ENCODE data around the gene LILRB2. TPM values are rescaled to one million over a fixed set of nuclear protein-coding genes. Genes with fewer than 3 reads are reported as not detected.

The LILRB2 gene
- total RNA-seq, 2 experiments from 2014 or later: not detected

GRCh38 chr19:54316746-54317107 is 35.8 kb upstream of the LILRB2 start:
- H3K9me3 Mint-ChIP-seq (ENCODE audit: low read depth): no peaks in the 10 kb centered on the region
- no peak for DNase-seq
- peaks cover 43% of the 10 kb centered on the region for H3K27me3 Mint-ChIP-seq
- ATAC-seq: no peak
- CTCF ChIA-PET: interaction anchor here (1.8 to 2.1 kb wide), 3 partner anchors 10 to 74 kb away, joined by 6 to 7 read pairs (median 7); no protein-coding TSS in a partner anchor
- no peaks in the 10 kb centered on the region for H3K36me3 Mint-ChIP-seq
- H3K4me3 Mint-ChIP-seq: no peak overlapping the region
- H3K4me1 Mint-ChIP-seq: peaks cover 5% of the 10 kb centered on the region
- no peak overlapping the region for H3K27ac Mint-ChIP-seq

- CTCF ChIA-PET: interaction anchor here (1.9 to 2.1 kb wide), 2 partner anchors 10 to 74 kb away, joined by 7 read pairs; no protein-coding TSS in a partner anchor
Measured at GRCh38 chr19:54315956-54316355, 35.0 kb upstream of the LILRB2 start.

GRCh38 chr19:54312436-54313377 is 31.8 kb upstream of the LILRB2 start, which contains the start of gene LILRA5:
Gene LILRA5 (minus strand): TSS chr19:54313166. CDS start chr19:54313019, 147 bp downstream.
- H3K27ac Mint-ChIP-seq: no peak within 1 kb of the TSS
- CTCF ChIA-PET: interaction anchor here (0.6 kb wide), 1 partner anchor 90 kb away, joined by 3 read pairs; no protein-coding TSS in a partner anchor

More at GRCh38 chr19:54315956-54316355, 35.0 kb upstream of the LILRB2 start:
- Mint-ChIP-seq H3K9me3 (ENCODE audit: low read depth) (no peaks in the 10 kb centered on the region), H3K27ac (no peak overlapping the region), H3K4me1 (peaks cover 5% of the 10 kb centered on the region), H3K4me3 (no peak overlapping the region), H3K36me3 (no peaks in the 10 kb centered on the region), H3K27me3 (peaks cover 41% of the 10 kb centered on the region)
- no peak for ATAC-seq
- no peak for DNase-seq

GRCh38 chr19:54312011-54312410 is 31.1 kb upstream of the LILRB2 start:
- CTCF ChIA-PET: no interaction called here
- Mint-ChIP-seq H3K36me3 (no peaks in the 10 kb centered on the region), H3K27me3 (peaks cover 27% of the 10 kb centered on the region)

More at GRCh38 chr19:54312436-54313377, 31.8 kb upstream of the LILRB2 start, which contains the start of gene LILRA5:
- no peak within 1 kb of the TSS for H3K4me3 Mint-ChIP-seq
- peaks cover 27% of the 10 kb centered on the region for H3K27me3 Mint-ChIP-seq
- peaks cover 5% of the 10 kb centered on the region for H3K4me1 Mint-ChIP-seq
- no peak for DNase-seq
- no peaks in the 10 kb centered on the region for H3K36me3 Mint-ChIP-seq
- ATAC-seq: no peak
- H3K9me3 Mint-ChIP-seq (ENCODE audit: low read depth): no peaks in the 10 kb centered on the region

GRCh38 chr19:54311486-54311885 is 30.6 kb upstream of the LILRB2 start:
- no peak overlapping the region for H3K4me3 Mint-ChIP-seq
- CTCF ChIA-PET: interaction anchor here (1.4 kb wide), 1 partner anchor 80 kb away, joined by 3 read pairs; no protein-coding TSS in a partner anchor
- H3K9me3 Mint-ChIP-seq (ENCODE audit: low read depth): no peaks in the 10 kb centered on the region
- peaks cover 27% of the 10 kb centered on the region for H3K27me3 Mint-ChIP-seq
- ATAC-seq: no peak
- DNase-seq: no peak
- no peaks in the 10 kb centered on the region for H3K36me3 Mint-ChIP-seq
- peaks cover under 1% of the 10 kb centered on the region for H3K4me1 Mint-ChIP-seq
- H3K27ac Mint-ChIP-seq: no peak overlapping the region

More at GRCh38 chr19:54312011-54312410, 31.1 kb upstream of the LILRB2 start:
- Mint-ChIP-seq H3K4me3 (no peak overlapping the region), H3K4me1 (peaks cover 5% of the 10 kb centered on the region), H3K9me3 (ENCODE audit: low read depth) (no peaks in the 10 kb centered on the region), H3K27ac (no peak overlapping the region)
- ATAC-seq: no peak
- no peak for DNase-seq

- Mint-ChIP-seq H3K4me3 (no peak overlapping the region), H3K36me3 (no peaks in the 10 kb centered on the region), H3K27ac (no peak overlapping the region), H3K9me3 (ENCODE audit: low read depth) (no peaks in the 10 kb centered on the region), H3K27me3 (peaks cover 27% of the 10 kb centered on the region), H3K4me1 (no peaks in the 10 kb centered on the region)
- ATAC-seq (no peak), DNase-seq (no peak)
- CTCF ChIA-PET: interaction anchor here (0.7 to 1.4 kb wide), 2 partner anchors 44 to 81 kb away, joined by 3 read pairs; no protein-coding TSS in a partner anchor
Measured at GRCh38 chr19:54310543-54310942, 29.6 kb upstream of the LILRB2 start.

DNA sequence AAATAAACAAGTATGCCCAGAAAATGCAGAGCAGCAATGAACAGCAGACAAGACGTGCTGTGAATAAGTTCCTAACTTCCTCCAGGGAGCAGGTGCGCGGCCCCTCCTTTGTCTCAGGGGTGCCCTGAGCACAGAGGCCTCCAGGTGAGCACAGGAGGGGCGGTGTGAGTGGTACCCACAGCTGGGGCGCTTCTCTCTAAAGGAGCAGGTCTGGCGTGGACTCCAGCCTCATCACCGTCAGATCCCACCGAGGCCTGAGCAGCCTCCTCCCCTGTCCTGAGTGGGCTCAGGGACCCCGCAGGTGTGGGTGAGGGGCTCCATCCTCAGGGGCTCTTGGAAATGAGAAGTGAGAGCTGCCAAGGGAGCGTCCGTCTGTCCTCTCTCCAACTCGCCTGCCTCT is 28.9 kb upstream of the LILRB2 start:
- H3K4me3 Mint-ChIP-seq: no peak overlapping the region
- DNase-seq (no peak), ATAC-seq (no peak)
- H3K4me1 Mint-ChIP-seq: peaks cover 2% of the 10 kb centered on the region
- H3K27me3 Mint-ChIP-seq: peaks cover 27% of the 10 kb centered on the region
- no peak overlapping the region for H3K27ac Mint-ChIP-seq
- CTCF ChIA-PET: interaction anchor here (0.7 kb wide), 1 partner anchor 43 kb away, joined by 3 read pairs; no protein-coding TSS in a partner anchor
- no peaks in the 10 kb centered on the region for H3K36me3 Mint-ChIP-seq
- H3K9me3 Mint-ChIP-seq (ENCODE audit: low read depth): no peaks in the 10 kb centered on the region

GRCh38 chr19:54307389-54308020 is 26.6 kb upstream of the LILRB2 start:
- CTCF ChIA-PET: no interaction called here
- peaks cover 15% of the 10 kb centered on the region for H3K27me3 Mint-ChIP-seq
- ATAC-seq (no peak), DNase-seq (no peak)
- no peaks in the 10 kb centered on the region for H3K36me3 Mint-ChIP-seq
- H3K4me1 Mint-ChIP-seq: peaks cover 12% of the 10 kb centered on the region
- H3K27ac Mint-ChIP-seq: no peak overlapping the region
- H3K4me3 Mint-ChIP-seq: no peak overlapping the region
- H3K9me3 Mint-ChIP-seq (ENCODE audit: low read depth): no peaks in the 10 kb centered on the region

- no peaks in the 10 kb centered on the region for H3K36me3 Mint-ChIP-seq
- DNase-seq (no peak), ATAC-seq (no peak)
- H3K27me3 Mint-ChIP-seq: peaks cover 20% of the 10 kb centered on the region
- H3K27ac Mint-ChIP-seq: no peak overlapping the region
- CTCF ChIA-PET: no interaction called here
- H3K4me1 Mint-ChIP-seq: peaks cover 12% of the 10 kb centered on the region
- no peak overlapping the region for H3K4me3 Mint-ChIP-seq
- no peaks in the 10 kb centered on the region for H3K9me3 Mint-ChIP-seq (ENCODE audit: low read depth)
Measured at GRCh38 chr19:54305141-54305540, 24.2 kb upstream of the LILRB2 start.

- Mint-ChIP-seq H3K36me3 (no peaks in the 10 kb centered on the region), H3K4me1 (peaks cover 12% of the 10 kb centered on the region), H3K4me3 (no peak overlapping the region), H3K27ac (no peak overlapping the region), H3K27me3 (peaks cover 20% of the 10 kb centered on the region), H3K9me3 (ENCODE audit: low read depth) (no peaks in the 10 kb centered on the region)
- DNase-seq (no peak), ATAC-seq (no peak)
- CTCF ChIA-PET: no interaction called here
Measured at GRCh38 chr19:54302257-54302656, 21.3 kb upstream of the LILRB2 start.

- no peaks in the 10 kb centered on the region for H3K36me3 Mint-ChIP-seq
- H3K9me3 Mint-ChIP-seq (ENCODE audit: low read depth): no peaks in the 10 kb centered on the region
- peaks cover 18% of the 10 kb centered on the region for H3K27me3 Mint-ChIP-seq
- ATAC-seq (no peak), DNase-seq (peak; percentile 7)
- peaks cover 7% of the 10 kb centered on the region for H3K4me1 Mint-ChIP-seq
- CTCF ChIA-PET: no interaction called here
- H3K4me3 Mint-ChIP-seq: no peak overlapping the region
- H3K27ac Mint-ChIP-seq: no peak overlapping the region
Measured at GRCh38 chr19:54299515-54299914, 18.6 kb upstream of the LILRB2 start.

DNA sequence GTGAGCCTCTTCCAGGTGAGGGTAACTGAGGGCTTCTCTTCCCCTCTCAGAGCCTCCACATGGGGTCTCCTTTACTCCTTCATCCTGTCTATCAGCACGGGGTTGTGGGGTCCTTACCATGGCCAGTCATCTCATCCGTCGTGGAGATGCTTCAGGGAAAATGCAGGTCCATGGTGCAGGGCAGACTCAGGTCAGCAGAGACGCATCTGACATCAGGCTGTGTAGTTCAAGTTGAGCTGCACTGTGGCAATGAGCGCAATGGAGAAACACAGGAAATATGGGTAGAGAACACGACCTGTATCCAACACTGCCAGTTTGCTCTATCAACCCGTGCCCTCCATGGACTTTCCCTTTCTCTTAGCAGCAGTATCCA is 18.2 kb upstream of the LILRB2 start:
- Mint-ChIP-seq H3K27me3 (peaks cover 18% of the 10 kb centered on the region), H3K27ac (no peak overlapping the region), H3K4me3 (no peak overlapping the region), H3K4me1 (peaks cover 5% of the 10 kb centered on the region), H3K36me3 (no peaks in the 10 kb centered on the region), H3K9me3 (ENCODE audit: low read depth) (no peaks in the 10 kb centered on the region)
- CTCF ChIA-PET: no interaction called here
- ATAC-seq (no peak), DNase-seq (peak; percentile 21)

DNA sequence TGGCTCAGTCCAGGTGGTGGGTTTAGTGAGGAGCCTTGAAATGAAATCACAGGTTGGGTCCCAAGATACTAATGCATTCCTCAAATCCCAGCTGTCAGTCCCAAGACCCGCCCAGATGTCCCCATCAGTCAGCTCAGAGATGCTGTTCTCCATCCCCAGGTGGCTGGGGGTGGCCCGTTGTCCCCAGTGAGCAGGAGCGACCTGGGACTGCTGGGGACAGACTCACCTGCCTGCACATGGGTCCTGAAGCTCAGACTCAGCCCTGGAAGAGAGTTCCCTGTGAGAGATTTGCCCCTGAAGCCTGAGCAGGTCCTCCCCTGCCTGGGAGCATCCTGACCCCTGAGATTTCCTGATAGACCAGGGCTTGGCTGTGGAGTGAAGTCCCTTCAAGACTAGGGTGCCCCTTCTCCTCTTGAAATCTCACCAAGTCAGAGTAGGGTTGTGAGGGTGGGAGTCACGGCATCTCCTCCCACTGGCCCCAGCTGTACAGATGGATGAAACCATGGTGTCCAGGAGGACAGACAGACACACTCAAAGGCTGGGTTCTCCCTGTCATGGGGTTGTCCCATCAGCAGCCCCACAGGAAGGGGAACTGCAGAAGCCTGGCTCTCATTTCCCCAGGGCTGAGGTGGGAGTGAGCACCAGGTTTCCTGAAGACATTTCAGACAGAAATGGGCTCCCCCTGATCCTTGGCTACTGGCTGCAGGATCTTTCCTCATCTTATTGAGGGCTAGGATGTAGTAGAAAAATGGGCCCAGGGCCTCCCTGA is 17.6 kb upstream of the LILRB2 start:
- Mint-ChIP-seq H3K9me3 (ENCODE audit: low read depth) (no peaks in the 10 kb centered on the region), H3K4me3 (no peak overlapping the region), H3K27ac (no peak overlapping the region), H3K4me1 (no peaks in the 10 kb centered on the region), H3K27me3 (peaks cover 18% of the 10 kb centered on the region), H3K36me3 (no peaks in the 10 kb centered on the region)
- ATAC-seq (no peak), DNase-seq (no peak)
- CTCF ChIA-PET: interaction anchor here (0.6 kb wide), 1 partner anchor 140 kb away, joined by 3 read pairs; no protein-coding TSS in a partner anchor

Measured in activated CD8-positive, alpha-beta memory T cell treated with anti-CD3 and anti-CD28 coated beads, Interleukin-2, amount 10 ng/mL, durations not matched to agents 7 days and 5 days (primary cell).